ENCODE data around the gene NRG2.

Gene NRG2

DNA sequence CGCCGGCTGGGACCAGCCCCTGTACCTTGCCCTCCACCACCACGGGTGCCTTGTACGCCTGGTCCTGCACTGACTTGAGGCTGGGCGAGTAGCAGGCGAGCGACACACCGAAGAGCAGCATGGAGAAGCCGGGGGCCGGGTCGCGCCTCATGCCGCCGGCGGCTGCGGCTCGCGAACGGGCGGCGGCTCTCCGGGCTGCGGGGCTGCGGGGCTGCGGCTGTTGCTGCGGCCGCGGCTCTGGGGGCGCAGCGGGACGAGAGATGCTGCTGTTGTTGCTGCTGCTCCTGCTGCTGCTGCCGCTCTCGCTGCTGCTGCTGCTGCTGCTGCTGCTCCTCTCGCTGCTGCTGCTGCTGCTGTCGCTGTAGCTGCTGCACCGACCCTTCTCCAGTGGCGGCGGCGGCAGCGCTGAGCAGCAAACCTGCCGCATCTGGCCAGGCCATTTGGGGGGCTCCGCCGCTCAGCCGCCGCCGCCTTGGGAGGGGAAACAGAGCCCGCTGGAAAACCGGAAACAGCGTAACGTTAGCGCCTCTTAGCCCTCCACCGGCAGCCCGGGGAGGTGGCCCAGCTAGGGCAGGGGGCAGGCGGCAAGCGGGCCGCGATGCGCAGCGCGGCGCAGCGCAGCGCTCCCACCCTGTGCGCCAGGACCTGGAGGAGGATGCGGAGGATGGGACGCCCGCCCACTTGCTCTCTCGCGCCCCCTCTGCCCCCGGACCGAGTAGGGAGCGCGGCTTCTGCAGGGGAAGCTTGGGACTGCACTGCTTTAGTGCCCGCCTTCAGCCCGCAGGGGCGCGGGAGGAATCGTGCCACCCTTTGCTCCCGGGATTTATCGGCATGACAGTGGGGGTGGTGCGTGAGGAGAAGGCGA is at the start of gene NRG2:
TSS of gene NRG2 (minus strand) at position 657 of the 865 bp plus-strand sequence.
- DNase-seq, result peak; percentile 28 to 80 (median 77)

DNA sequence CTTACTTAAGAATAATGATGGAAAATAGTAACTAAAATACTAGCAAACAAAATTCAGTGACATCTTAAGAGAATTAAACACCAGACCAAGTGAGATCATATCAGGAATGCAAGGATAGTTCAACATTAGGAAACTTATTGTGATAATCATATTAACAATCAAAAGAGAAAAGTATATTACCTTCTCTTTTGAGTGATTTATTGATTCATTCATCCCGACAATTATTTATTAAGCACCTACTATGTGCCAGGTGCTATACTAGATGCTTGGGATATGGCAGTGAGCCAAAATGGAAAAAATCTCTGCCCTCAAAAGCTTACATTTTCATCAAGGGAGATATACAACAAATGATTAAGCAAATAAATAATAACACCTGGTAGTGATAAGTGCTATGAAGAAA is 47.2 kb upstream of the NRG2 start:
- no peak for DNase-seq

DNA sequence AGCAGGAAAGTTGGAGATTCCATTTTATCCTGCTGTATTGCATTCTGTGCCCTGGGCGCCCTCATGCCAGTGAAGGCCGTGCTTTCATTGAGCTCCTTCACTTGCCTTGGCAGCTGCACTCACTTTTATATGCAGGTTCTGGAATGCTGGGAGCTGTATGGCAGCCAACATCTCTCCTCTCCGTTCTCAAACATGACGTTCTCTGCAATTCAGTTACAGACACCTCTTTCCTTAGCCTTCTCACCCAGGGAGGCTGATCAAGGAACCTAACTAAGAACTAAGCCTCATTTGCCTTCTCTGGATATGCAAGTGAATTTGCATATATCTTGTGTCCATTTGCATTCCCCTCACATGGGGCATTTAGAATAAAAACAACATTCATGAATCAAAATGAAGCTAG is 41.4 kb upstream of the NRG2 start:
- no peak for DNase-seq

DNA sequence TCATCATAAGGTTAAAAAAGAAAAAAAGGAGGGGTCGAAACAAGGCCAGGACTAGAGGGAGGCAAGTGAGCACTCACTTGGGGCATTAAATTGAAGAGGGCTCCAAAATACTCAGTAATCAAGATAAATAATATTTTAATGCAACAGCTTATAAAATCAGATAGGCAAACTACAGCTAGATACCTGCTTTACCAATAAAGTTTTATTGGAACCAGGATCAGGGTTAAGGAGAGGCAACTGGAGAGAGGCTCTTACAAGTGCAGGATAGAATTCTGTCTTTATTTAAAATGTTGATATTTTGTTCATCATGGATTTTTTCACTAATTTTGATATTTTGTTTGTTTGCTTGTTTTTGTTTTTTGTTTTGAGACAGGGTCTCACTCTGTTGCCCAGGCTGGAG is 40.6 kb upstream of the NRG2 start:
- DNase-seq, result no peak

DNA sequence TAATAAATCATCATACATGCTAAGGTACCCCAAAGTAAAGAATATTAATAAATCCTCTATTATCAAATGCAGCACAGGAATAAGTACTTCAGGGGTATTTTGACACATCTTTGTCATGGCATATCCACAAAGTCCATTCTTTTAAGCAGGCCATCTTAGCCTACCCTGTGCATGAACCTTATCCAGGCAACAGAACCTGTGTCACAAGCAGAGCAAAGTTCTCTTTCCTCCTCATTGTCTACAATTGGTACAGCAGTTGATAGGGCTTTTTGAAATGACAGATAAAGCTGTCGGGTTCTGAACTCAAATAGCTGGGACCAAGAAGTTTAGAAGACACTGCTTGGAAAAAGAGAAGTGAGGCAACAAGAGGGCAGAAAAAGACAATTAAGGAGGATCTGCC is 40.0 kb upstream of the NRG2 start:
- no peak for DNase-seq

DNA sequence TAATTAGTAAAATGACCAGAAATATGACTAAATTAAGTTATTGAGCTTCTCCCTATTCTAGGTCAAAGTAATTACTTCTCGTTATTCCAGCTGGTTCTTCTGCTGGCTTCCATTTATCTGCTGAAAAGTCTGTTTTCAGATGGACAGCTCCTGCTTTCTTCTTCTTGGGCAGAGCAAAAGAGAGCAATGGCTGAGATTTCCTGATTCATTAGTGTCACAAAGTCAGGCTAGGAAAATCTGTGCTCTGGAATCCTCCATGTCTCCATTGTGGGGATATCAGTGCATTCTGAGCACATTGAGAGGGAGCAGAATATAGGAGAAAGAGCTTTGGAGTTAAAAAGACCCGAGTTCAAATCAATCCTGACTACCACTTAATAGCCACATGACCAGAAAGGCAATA is 33.7 kb upstream of the NRG2 start:
- DNase-seq, result no peak

DNA sequence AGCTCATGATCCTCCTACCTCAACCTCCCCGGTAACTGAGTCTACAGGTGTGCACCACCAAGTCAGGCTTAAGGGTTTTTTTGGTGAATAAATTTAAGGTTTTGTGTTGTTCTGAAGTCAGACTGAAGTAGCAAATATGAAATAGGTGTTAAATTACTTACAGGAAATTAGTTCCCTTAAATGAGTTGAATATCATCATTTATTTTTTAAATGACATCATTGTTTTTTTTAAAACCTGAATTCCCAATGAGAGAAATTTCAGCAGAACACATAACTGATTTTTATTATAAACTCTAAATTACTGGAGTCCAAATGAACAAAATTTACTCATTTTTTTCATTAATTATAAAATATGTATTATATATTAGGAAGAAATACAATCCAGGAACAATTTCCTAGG is 33.0 kb upstream of the NRG2 start:
- DNase-seq, result no peak

DNA sequence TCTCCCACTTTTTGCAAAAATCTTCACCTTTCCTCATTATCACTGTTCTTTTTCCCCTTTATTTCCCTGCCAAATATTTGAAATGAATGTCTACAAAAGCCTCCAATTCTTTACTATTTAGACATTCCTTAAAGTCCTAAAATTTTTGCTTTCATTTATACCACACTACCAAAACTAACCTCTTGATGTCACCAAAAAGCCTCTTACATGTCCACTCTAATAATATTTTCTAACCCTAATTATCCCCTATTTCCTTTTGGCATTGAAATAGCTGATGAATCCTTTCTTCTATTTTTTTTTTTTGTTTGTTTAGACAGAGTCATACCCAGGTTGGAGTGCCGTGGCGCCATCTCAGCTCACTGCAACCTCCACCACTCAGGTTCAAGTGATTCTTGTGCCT is 32.3 kb upstream of the NRG2 start:
- DNase-seq, result peak in 1 of 3 experiments; percentile 29

DNA sequence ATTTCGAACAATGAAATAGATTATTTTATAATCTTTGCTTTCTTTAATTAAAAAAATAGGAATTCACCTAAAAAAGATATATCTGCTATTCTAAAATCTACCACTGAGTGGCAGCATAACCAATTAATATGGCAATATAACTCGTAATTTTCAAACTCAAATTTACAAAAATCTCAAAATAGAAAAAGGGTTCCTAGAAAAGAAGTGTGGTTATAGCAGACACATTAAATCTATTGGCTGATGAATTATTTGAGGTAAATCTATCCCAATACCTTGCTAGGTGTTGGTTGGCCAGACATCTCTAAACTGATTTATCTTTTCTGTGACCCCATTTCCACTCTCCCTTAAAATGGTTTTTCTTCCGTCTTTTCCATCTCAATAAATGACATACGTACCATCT is 30.2 kb upstream of the NRG2 start:
- peak in 2 of 3 experiments; percentile 5 to 10 for DNase-seq

DNA sequence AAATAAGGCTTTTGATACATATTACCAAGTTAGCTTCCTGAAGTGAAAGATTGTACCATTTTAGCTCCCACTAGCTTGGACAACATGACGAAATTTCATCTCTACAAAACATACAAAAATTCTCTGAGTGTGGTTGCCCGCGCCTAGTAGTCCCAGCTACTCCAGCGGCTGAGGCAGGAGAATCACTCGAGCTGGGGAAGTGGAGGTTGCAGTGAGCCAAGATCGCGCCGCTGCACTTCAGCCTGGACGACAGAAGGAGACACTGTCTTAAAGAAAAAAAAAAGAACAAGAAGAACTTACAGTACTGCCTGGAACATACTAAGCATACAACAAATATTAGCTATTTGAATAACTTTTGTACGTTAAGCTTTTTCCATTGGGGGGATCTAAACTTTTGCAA is 29.7 kb upstream of the NRG2 start:
- no peak for DNase-seq

DNA sequence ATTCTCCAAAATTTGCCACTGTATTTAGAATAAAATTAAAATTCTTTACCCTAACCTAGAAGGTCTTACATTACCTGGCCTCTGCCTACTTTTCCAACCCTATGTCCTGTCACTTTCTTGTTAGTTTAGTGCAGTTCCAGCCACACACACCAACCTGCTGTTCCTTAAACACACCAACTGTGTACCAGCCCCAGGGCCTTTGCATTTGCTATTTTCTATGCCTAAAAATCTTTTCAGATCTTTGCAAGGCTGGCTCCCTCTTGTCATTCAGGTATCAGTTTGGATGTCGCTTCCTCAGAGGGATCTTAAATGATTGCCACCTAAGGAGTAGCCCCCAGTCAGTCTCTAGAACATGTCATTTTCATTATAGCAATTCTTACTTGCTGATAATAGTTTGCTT is 17.7 kb upstream of the NRG2 start:
- DNase-seq, result no peak

DNA sequence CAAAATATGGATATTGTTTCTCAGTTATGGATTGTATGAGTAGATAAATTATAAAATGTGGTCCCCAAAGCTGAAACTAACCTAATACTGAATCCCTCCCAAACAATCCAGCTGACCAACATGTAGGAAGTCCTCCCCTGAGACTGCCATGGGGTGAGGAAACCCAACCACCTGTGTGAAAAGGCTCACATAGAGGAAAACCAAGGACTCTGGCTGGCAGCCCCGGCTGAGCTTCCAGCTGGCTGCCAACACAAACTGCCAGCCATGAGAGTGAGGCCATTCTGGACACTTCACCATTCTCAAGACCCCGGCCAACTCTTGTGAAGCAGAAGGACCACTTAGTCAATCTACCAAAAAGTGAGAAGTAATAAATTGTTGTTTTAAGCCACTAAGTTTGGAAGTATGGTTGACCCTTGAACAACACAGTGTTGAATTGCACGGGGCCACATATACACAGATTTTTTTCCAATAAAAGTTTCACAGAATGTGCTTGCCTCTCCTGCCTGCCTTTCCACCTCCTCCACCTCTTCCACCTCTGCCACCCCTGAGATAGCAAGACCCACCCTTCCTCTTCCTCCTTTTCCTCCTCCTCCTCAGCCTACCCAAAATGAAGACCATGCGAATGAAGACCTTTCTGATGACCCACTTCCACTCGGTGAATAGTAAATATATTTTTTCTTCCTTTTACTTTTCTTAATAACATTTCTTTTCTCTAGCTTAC is 15.3 kb upstream of the NRG2 start:
- no peak for DNase-seq

DNA sequence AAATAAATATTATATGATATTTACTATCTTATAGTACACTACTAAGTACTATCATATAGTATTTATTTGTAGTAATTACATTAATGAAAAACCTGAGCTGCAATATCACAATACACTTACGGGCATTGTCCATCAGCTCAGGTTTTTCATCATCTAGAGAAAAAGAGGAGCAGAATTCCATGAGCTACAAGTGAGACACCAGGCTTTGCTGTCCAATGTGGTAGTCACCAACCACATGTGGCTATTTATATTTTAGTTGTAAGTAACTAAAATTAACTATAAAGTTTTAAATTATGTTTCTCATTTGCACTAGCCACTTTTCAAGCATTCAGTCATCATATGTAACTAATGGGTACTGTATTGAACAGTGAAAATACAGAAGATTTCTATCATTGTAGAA is 13.8 kb upstream of the NRG2 start:
- no peak for DNase-seq

DNA sequence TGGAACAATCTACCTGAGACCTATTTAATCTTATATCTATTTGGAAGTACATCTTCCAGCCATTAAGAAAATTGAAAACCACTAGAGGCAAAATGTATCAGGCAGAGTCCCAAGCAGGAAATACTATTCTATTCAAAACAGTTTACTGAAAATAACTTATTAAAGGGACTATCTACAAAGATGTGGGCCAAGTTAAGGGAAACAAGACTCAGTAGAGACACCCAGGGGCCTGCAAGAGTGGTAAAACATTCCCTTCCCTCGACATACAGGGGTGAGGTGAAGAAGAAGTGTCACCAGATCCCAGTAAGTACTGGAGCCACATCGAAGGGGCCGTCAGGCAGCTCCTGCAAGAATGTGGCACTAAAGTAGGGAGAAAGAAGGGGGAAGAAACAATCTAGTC is 12.1 kb upstream of the NRG2 start:
- no peak for DNase-seq

DNA sequence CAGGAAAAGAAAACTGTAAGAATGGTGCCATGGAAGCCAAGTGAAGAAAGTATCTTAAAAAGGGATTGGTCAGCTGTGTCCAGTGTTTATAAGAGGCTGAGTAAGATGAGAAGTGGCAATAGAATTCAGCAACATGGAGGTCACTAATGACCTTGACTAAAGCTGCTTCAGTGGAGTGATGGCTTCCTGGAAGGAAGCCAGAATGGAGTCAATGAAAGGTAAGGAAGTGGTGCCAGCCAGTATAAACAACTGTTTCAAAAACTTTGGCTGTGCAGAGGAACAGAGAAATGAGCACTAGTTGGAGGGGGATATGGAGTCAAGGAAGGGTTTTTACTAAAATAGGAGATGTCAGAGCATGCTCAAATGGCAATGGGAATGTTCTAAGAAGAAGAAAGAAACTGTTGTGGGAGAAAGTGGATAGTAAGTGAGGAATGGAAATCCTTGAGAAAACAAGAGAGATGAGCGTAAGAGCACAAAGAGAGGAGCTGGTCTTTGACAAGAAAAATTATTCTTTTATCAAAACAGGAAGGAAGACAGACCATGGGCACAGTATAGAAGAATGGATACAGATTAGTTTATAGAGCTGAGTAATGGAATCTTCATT is 11.1 kb upstream of the NRG2 start:
- DNase-seq, result peak in 1 of 3 experiments; percentile 5

DNA sequence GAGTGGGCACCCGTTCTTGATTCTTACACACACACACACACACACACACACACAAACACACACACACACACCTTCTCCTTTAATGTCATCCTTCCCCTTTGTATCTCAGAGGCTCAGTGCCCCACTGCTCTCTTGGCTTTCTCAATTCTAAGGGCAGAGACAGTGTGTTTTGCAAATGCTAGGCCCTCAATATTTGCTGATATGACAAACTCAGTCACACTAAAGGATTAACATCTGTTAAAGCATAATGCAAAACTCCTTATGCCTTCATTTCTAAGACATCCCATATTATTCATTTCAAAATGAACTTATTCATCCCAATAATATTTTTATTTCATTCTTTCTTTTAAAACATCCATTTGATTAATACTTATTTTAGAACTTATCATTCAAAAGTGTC is 8.9 kb upstream of the NRG2 start:
- no peak for DNase-seq

DNA sequence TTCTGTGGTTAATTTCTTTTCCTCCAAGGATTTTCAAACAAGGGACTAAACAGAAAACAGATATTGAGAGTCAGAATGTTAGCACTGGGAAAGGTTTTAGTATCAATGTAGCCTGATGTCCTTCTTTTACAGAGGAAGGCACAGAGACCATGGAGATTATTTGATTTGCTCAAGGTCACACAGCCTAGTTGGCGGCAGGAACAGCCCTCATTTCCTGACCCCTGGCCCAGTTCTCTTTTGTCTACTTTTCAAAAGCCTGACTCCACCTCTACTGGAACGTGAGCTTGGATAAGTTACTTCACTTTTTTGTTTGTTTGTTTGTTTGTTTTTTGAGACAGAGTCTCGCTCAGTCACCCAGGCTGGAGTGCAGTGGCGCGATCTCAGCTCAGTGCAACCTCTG is 6.6 kb upstream of the NRG2 start:
- DNase-seq, result no peak

DNA sequence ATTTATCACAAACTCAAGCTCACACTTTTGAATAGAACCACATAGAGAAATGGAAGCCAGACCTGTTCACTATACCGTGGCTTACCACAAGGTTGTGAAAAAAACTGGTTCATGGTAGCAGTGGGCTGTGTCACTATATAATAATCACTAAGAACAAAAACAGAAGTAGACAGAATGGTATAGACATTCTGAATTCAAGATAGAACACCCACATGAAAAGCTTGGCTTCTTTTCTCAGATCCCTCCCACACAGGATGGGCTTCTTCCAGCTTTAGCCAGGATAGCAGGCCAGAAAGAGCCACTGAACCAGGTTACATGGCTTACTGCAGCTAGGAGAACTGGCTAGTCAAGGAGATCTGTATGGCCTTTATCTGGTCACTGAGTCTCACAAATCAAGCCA is 6.1 kb upstream of the NRG2 start:
- no peak for DNase-seq

DNA sequence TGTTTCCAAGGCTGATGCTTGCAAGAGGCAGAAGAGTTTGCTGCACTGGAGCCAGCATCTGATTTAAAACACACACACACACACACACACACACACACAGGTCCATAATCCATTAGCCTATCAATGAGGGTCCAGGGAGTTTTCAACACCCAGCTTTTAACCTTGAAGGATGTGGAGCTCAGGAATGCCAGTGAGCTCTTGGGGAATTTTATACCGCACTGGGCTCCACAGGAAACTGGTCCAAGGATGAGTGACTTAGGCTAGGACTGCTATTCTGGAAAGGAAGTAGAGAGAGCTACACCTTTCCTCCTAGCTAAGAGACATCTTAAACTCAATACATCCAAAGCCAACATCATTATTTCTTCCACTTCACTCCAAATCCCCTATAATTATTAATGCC is 942 bp upstream of the NRG2 start:
- DNase-seq, result no peak

DNA sequence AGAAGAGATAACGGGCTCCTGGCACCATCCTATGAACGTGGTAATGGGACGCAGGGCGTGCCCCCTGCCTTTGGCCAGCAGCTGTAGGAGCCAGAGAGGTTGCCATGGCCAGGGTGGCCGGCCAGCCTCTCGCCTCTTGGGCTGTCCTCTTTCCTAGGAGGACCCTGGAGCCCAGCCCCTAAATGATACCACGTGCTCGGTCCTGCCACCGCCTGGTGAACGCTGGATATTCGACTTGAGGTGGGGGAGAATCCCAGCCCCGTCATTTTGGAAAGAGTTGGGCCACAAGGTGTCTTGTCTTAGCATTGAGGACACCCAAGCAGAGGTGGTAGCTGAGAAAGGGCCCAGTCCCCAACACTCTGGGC is 391 bp upstream of the NRG2 start:
- DNase-seq, result peak in 1 of 3 experiments; percentile 71

DNA sequence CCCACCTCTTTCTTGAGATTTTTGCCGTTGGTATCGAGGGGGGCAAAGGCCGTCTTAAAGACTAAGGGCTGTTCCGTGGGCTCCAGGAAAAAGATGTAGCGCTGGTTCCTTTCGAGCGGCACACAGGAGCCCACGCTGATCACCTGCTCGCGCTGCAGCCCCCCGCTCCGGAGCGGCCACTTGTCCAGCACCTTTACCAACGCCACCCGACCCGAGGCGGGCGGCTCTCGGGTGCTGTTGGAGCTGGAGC is 781 bp downstream of the NRG2 start:
- peak in 1 of 3 experiments; percentile 73 for DNase-seq

DNA sequence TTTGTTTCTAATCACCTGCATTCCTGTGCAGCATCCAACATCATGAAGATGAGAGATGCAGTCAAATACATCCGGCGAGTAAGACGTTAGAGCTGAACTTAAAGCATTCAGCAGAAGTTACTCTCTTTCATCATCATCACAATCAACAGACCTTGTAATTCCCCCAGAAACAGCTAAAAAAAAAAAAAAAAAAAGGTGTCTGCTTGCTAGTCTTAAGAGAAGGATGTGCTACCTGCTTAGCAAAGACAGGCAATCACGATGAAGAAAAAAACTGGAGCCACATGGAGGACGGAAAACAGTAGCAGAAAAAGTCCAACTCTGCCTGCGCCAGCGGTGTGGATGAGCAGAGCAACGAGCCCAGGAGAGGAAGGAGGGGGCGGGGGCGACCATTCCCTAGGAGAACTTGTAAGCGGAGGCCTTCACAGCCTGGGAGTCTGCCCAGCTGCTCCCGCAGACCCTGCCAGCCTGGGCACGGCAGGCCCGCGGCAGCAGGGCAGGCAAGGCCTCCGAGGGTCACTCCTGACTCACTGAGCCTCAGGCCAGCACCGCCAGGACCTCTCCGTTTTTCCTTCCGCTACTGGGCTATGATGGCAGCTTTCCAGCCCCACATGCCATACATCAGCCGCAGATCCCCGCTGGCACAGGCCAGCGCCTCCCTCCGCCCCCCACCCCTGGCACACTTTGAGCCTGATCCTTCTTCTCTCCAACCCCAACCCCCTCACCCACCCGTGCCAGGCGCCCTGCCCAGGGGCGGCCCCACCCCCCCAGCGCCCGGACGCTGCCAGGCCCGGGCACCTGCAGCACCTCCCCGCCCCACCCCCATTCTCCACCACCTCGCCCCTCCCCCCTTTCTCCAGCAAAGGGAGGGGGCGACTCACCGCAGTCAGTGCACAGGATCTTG is 1.4 kb downstream of the NRG2 start:
- peak in 2 of 3 experiments; percentile 70 to 76 for DNase-seq

DNA sequence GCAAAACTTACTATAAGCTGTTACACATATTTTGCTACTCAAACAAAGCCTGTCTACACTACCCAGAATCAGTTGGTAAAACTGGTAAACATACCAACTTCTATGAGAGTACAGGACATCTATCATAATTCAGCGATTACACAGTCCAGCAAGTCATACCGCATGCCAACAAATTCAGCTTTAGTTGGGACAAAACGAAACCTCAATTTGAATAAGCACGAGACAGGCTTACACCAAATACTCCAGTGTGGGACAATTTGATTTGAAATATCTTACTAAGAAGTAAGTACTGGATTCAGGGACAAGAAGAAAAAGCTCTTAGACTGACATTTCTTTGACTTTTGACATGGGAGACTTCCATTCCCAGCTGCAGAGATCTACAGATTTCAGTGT is 2.0 kb downstream of the NRG2 start:
- no peak for DNase-seq
